NCI-H146 treated with DMSO at 0.1 percent for 48 hours (cell line): Measurements from ENCODE around the gene FBXL4.

Source experiments
- DNase-seq: peaks from one replicate; lab custom pipeline; 2025; ENCODE audit not compliant: unreplicated experiment; lab: John Stamatoyannopoulos, UW

FBXL4 gene

DNA sequence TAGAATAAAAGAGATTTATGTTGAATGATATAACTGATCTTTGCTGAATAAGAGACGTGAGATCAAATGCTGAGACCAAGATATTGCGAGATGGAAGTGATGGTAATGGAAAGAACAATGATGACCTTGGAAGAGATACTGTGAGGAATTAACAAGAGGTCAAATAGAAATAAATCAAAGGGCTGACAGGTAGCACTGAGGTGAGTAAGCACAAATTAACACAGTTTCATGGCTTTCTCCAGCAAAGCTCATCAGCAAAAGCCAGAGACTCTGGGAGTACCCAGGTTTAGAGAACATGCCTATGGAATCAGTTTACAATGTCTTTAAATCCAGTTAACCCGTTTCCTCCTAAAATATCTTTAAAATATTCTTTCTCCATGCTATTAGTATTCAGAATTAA, 60.1 kb downstream of the FBXL4 start:
- DNase-seq = no peak

DNA sequence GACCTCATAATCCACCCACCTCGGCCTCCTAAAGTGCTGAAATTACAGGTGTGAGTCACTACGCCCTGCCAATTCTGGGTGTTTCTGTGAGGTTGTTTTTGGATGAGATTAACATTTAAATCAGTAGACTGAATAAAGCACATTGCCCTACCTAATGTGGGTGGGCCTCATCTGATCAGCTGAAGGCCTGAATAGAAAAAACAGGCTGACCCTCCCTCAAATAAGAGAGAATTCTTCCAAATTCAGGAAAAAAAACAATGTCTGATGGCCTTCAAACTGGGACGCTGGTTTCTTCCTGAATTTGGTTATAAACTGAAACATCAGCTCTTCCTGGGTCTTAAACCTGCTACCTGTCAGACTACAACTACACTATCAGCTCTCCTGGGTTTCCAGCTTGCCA, 62.4 kb downstream of the FBXL4 start:
- no peak for DNase-seq

DNA sequence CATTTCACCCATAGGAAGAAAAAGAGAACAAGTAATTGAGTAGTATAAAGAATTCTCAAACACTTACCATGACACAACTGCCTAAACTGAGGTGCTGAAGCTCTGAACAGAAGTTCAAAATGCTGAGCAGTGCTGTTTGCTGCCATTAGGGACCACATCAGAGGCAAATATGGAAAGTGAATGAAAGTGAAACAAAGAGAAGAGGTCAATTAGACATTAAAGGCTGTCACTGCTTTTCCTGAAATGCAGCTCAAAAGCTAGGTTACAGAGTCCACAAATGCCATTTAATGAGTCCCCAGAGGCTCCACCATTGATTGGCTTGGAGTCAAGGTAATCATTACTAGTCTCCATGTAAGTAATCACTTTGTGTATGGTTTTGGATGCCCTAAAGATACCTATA, 67.3 kb downstream of the FBXL4 start:
- DNase-seq = no peak

DNA sequence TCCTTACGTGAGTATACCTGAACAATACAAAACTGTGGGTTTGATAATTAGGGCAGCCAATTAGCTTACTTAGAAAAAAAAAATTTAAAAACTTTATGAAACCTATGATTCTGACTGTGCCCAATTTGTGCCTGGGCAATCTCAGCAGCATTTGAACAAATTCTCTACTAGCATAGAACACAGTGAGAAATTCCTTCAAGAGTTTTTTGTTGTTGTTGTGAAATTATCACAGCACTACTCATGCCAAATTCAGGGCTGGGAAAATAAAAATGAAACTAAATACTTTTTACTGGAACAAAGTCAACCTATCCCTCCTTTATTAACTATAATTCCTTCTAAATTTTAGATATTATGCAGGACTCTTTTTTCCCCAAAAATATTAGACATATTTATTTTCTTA, 70.5 kb downstream of the FBXL4 start:
- DNase-seq = no peak

DNA sequence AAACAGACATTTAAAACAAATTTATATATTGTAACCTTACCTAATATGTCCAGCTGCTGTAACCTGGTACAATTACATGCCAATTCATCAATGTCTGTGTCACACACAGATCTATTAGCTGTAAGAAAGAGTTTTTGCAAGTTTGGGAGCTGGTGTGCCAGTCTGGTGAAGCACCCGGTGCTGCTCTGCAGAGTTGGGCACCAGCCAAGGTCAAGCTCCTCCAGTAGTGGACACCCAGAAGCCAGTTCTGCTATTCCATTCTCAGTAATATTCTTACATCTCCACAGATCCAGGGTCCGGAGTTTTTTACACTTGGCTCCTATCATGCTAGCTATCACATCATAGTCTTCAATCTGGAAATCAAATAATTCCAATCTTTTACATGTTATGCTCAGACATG, 72.4 kb downstream of the FBXL4 start:
- no peak for DNase-seq

DNA sequence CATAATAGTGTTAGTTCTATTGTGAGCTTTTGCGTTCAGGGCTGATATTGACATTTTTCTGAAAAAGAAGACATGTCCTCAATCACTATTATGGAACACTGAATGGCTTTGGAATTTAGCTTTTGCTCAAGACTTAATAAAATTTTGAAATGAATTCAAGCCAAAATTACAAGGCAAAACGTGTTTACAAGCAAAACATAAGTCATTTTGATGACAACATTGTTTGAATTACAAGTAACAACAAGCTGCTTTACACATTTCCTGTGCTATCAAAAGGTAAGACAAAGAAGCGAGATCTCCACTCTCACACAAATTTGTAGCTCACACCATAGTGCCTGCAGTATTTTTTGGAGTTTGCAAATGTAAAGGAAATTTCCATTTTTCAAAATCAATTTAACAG, 75.9 kb downstream of the FBXL4 start:
- no peak for DNase-seq

DNA sequence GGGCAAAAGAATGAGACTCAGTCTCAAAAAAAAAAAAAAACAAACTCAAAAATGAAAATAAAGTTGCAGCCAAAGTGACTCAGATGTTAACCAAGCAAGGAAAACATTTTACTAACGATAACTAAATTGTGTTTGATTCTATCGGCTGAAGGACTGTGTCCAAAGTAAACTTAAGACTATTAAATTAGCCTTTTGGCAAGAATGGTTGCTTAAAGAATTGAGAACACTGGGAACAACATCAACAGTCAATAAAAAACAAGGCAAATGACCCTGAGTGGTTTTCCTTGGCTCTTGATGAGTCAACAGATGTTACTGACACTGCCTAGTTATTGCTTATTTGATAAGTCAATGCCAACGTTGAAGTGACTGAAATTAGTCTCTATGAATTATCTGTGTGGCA, 76.7 kb downstream of the FBXL4 start:
- DNase-seq = no peak

DNA sequence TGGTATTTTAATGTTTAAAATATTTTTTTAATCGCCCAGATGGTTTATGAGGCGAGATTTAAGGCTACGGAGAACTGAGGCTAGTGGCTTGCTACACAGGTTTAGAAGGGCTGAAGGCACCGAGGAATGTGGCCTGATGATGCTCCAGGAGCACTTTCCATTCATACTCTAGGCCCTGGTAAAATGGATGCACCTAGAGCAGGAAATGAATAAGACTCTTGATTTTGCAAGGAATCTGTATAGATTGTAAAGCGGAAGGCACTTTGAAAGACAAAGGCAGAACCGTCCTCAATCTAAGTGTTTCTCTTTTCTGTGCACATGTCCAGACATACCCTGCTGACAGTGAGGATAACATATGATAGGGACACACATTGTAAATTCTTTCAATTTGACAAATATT, 83.2 kb downstream of the FBXL4 start:
- no peak for DNase-seq

DNA sequence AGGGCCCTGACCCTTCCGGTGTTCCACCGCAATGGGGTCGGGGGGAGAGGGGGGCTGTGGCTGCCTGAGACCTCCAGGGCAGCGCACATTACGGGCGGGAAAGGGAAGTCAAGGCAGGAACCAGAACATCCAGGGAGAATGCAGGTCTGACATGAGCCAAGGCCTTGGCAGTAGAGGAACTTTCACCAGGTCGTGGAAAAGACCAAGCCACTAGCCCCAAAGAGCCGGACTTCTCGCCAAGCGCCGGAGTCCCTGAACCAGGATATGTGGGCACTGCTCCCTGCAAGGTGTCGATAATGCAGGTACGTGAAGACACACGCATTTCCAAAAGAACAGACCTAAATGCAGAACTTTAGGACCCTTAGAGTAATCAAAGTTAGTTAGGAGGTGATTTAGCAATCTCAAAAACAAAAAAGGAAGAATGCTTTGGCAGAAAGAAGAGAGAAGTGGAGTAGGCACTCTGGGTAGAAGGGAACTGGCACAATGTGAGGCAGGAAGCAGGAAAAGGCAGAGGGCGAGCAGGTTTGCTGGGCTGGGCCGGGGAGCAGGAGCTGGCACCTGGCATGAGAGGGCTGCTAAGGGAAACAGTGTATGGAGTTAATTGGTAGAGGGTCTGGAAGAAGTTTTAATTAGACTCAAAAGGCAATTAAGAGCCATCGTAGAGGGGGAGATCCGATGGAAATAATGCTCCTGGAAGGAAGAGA, 99.1 kb downstream of the FBXL4 start:
- DNase-seq = no peak

DNA sequence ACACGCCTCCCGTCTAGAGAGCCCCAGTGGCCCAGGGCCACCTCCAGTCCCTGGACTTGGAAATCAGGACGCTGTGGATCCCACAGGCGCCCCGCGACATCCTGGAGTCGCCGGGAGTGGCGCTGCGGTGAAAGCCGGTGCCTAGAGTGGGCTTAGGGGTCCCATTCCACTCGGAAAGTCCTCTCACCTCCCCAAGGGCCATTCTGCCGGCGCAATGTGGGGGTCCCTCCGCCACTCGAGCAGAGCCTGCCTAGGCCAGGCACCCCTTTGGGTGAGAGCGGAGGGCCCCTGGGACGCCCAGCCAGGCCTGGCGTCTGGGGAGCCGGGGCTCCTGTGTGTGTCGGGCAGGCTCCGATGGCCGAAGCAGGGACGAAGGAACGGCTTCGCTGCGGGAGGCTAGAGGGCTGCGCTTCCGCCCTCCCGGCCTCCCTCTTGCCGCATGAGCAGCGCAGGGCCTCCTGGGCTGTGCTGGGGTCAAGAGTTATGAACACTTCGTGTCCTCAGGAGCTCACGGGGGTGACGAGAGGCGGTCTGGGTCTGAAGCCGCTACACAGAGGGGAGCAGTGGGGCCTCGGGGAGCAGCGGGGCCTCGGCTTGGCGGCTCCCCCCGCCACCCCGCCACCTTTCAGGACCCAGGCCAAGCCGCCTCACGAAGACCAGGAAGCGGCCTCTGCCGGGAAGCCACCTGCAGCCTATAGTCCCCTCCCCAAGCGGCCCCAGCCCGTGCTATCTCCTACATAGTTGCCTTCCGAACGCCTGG, 99.8 kb downstream of the FBXL4 start:
- DNase-seq = no peak

DNA sequence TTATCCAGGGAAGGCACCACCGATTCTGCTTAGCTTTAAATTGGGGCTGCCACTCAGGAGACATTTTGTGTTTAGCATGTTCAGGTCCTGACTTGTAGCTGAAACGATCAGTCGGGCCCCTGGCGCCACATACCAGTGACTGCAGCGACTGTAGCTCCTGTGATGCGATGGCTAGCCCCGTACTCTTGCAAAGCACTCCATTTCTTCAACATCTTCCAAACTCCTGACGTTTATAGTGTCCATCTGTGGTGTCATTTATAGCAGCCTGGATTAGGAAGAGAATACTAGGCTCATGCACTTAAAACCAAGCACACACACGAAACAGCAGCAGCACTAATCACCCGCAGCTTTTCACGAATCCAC, 100.3 kb downstream of the FBXL4 start:
- no peak for DNase-seq

DNA sequence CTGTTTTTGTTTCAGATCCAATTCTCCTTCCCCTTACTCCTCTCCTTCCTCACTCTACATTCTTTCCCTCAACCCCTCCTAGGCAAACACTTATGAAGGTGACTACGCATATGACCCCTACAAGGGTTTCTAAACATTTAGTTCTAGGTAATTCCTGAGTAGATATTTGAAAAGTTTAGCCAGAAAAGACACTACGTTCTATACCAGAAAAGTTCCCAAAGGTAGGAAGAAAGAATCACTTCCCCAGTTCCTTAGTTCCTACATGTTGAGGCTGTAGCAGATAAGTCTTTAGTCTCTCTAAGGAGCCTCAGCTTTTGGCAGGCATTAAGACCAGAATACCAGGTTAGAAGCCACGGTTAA, 101.7 kb downstream of the FBXL4 start:
- no peak for DNase-seq

DNA sequence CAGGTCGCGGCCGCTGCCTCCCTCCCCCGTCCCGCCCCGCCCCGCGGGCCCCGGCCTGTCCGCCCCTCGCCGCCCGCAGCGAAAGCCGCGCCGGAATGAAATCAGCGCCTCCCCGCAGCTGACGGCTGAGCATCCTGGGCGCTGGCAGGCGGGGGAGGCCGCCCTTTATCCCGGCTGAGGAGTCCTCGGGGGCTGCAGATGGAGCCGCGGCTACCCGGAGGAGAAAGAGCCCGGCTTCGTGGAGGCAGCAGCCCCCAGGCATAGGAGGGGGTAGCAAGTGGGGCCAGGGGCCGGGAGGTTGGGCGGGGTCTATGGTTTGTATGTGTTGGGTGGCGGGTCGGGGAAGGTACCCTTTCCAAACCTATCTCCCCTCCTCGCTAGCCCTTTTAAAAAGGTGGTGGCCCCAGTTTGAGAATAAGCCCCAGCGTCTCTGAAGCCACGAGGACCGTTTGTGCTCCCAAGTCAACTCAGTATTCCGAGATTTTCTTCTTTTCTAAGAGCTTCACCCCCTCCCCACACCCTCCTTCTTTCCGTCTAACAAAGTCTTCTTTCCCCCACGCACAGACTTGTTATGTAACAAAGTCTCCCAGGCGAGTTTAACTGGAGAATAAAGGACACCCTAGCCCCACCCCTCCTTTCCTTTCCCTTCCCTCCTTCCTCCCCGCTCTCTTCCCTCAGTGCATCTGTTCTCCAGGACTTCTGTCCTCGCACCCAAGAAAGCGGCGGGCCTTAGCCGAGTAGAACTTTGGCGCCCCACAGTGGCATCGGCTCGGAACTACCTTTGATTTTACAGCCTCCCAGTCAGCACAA, 102.3 kb downstream of the FBXL4 start:
- DNase-seq = peak; percentile 87

DNA sequence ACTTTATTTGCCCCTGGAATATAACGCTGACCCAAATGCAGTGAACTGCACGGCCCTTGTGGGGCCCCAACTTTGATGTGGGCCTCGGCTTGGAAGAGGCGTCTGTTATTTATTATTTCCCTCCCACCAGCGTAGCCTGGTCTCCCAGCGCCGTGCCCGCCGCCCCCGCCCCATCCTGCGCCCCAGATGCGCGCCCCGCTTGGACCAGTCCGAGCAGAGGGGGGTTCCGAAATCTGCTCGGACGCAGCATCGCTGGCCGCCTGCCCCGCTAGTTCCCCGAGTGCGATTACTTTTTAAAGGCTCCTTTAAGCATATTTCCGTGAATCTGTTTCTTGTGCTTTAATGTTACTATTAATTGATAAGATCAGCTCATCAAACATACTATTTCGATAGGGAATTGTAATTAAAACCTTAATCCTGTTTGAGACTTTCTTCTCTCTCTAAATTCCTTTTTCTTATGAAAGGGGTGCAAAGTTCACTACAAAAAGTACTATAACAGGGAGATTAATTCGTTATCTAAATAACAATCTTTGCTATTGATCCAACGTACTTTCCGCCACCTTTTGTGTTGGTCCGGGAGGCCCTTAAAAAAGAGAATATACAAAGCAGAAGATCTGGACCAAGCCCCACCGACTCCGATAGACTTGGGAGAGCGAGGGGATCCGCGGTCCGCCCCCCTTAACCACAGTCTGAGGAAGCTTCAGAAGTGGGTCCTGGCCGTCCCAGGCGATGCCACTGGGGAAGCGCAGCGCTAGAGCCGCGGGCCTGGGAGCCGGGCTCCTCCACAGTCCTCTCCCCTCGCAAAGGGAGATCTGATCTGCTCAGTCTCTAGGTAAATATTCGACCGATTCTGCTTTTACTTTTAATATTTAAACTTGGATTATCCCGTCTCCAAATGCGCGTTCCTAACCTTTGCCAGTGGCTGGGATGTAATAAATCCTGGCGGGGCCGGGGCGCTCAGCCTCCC, 103.2 kb downstream of the FBXL4 start:
- DNase-seq = no peak

DNA sequence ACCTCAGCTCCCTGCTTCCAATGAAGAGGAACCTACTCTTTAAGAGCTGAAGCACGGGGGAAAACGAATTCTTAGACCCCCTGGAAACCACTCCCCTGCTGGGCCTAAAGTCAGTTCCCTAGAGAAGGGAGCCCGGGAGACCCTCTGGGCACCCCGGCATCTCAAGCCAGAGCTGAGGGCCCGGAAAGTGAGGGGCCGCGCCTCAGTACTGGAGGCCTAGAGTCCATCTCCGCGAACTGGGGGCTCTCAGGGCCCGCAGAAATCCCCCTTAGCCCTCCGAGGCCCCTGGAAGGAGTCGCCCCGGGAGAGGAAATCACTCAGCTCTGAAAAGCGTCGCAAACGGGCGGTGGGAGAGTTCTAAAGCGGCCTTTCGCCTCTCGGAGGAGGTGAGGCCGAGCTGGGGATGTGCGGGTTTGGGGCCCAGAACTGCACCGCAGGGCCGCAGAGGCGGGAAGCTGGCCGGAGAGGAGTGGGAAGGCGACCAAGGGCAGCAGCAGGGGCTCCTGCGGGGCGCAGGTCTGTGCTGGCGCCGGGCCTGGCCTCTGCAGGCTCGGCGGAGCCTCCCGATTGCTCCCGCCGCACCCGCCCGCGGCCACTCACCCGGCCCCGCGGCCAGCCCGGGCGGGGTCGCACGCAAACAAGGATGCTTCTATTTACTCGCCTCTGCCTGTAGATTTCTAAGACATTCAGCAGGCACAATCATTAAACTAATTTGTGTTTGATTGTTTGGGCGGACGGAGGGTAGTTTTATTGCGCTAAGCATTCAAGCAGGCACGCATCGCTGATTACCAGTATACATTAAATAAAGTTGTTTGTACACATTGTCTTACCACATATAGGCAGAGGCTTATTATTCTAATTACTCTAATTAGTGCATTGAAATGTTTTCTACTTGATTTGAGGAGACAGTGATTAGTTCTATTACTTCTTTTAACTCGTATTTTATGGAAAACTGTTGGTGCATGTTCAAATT, 104.2 kb downstream of the FBXL4 start:
- DNase-seq = no peak

DNA sequence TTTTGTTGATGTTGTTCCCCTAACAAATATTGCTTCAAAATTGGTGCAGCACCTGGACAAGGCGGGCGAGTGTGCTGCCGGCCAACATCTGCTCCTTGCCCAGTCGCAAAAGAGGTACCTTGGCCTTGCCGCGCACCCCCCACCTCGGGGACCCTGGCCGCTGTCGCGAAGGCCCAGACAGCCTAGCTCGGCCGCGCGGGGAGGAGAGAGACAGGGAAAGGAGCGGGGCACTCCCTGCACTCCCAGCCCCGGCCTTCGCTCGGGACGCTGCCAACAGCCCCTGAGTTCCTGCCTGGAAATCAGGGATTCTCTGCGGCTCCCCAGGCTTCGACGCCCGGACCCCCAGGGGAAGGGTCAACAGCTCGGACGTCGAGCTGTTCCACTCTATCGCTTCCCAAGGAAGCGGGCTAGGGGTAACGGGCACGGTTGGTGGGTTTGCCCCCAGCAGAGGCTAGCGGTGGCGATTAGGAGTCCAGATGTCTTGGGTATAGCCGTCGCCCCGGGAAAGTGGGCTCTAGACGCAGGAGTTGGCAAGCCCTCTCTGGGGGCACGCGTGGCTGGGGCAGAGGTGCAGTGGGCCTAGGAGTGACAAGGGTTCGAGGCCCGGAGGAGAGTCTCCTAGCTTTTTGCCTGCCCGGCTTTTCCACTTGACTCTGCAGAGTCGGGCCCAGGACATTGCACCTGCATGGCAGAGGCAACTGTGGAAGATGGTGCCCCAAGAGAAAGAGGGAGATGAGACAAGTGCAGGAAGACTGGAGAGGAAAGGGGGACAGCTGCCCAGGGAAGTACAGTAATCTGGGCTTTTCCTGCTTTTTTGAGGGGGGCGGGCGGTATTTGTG, 105.2 kb downstream of the FBXL4 start:
- DNase-seq = no peak

DNA sequence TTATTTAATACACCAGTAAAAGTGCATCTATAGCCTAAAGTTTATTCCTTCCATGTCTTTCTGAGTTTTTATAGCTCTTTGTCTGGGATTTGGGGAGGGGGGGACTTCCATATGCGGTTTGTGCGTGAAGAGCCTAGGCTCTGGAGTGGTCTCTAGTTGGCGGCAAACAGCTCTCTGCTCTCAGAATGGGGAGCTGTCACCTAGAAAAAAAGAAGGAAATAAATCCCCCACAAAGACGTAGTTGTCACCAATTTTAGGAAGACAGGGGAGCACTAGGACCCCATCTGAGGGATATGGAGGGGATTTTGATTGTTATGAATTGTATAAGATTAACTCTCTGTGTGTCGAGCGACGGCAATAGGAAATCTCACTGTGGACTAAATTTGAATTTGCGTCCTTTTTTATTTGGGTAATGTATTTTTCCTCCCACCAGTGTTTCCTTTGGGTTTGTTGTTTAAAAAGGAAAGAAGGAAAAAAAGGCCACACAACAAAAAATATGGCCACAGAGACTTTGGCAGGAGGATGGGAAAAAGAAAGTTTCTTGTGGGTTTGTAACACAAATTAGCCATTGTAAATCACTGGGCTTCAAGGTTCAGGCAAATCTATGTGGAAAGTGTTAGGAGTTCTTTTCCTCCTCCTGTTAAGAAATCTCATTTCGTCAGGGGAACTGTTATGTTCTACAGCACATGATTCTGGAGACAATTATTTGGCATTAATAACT, 106.0 kb downstream of the FBXL4 start:
- DNase-seq = no peak

DNA sequence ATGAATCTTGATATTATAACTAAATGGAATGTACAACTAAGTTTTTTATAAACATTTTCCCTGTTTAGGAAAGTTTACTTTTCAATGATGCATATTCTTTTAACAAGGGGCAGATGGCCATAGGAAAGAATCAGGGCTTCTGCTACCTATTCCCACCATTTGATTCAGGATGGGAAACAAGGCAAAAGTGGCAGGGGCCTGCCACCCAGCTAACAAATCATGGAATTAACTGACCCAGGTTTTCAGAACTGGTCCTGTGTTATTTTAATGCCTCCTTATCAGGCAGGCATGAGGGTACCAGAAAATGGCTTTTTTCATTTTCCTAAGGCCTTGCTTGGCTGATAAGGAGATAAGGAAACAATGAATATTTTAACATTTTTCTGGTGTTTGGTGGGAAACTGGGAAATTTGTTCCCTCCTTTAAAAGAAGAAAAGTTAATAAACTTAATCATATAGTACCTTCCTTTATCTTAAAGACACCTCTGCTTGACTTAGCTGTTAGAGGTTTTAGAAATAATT, 106.7 kb downstream of the FBXL4 start:
- DNase-seq = no peak
